Neural progenitor cell (in vitro differentiated cells): ENCODE data around the gene RCAN1. TPM values are rescaled to one million over a fixed set of nuclear protein-coding genes. Genes with fewer than 3 reads are reported as not detected.

Experiments used
- DNase-seq: peaks from one replicate; pipeline ENCODE4 v3.0.0-alpha.2; 2016; ENCODE audit warnings: low spot score
- H2AFZ ChIP-seq: fragments of 200-600 bp; sonication (generic); replicated peaks from 2 replicates; pipeline ENCODE4 v1.6.1; 2016; ENCODE audit warnings: antibody characterized with exemption
- H3F3A ChIP-seq: fragments of 200-600 bp; sonication (generic); 2 replicates; pipeline ENCODE4 v1.6.1; 2016; ENCODE audit warnings: antibody characterized with exemption, low read depth
- H3K27ac ChIP-seq: fragments of 200-600 bp; sonication (generic); 2 replicates; pipeline ENCODE4 v1.5.1; 2016; ENCODE audit warnings: mild to moderate bottlenecking
- H3K27me3 ChIP-seq: fragments of 200-600 bp; sonication (generic); 2 replicates; pipeline ENCODE4 v1.6.1; 2016; ENCODE audit warnings: mild to moderate bottlenecking, moderate library complexity
- H3K36me3 ChIP-seq: fragments of 200-600 bp; sonication (generic); 2 replicates; pipeline ENCODE4 v1.5.1; 2016
- H3K4me1 ChIP-seq: fragments of 200-600 bp; sonication (generic); 2 replicates; pipeline ENCODE4 v1.6.1; 2016; ENCODE audit warnings: mixed run types
- H3K4me2 ChIP-seq: fragments of 200-600 bp; sonication (generic); 2 replicates; pipeline ENCODE4 v1.6.1; 2016
- H3K4me3 ChIP-seq: fragments of 200-600 bp; sonication (generic); 2 replicates; pipeline ENCODE4 v1.5.1; 2016
- H3K79me2 ChIP-seq: fragments of 200-600 bp; sonication (generic); 2 replicates; pipeline ENCODE4 v1.6.1; 2016; ENCODE audit warnings: low read depth
- H3K9ac ChIP-seq: fragments of 200-600 bp; sonication (generic); 2 replicates; pipeline ENCODE4 v1.6.1; 2016
- H3K9me3 ChIP-seq: fragments of 200-600 bp; sonication (generic); 2 replicates; pipeline ENCODE4 v1.5.1; 2016; ENCODE audit warnings: low read depth
- H4K20me1 ChIP-seq: fragments of 200-600 bp; sonication (generic); 2 replicates; pipeline ENCODE4 v1.6.1; 2016; ENCODE audit warnings: low read depth
- H3K27ac Mint-ChIP-seq: 3 replicates; pipeline ENCODE4 v1.8.0; 2021; ENCODE audit warnings: mixed read lengths
- H3K27me3 Mint-ChIP-seq: 2 replicates; pipeline ENCODE4 v1.8.0; 2022; ENCODE audit warnings: low read depth, mild to moderate bottlenecking, inconsistent platforms, moderate library complexity, mixed read lengths; ENCODE audit not compliant: insufficient read depth
- H3K36me3 Mint-ChIP-seq: 3 replicates; pipeline ENCODE4 v1.8.0; 2021; ENCODE audit warnings: mixed read lengths
- H3K4me1 Mint-ChIP-seq: 3 replicates; pipeline ENCODE4 v1.8.0; 2021; ENCODE audit warnings: mixed read lengths
- H3K4me3 Mint-ChIP-seq: 3 replicates; pipeline ENCODE4 v1.8.0; 2021; ENCODE audit warnings: mild to moderate bottlenecking, moderate library complexity, mixed read lengths
- H3K9me3 Mint-ChIP-seq: 3 replicates; pipeline ENCODE4 v1.8.0; 2020; ENCODE audit warnings: mixed read lengths
- CTCF ChIP-seq: fragments of 200-600 bp; sonication (generic); IDR thresholded peaks from 2 replicates; pipeline ENCODE4 v1.5.1; 2017; ENCODE audit warnings: antibody characterized with exemption, mild to moderate bottlenecking
- EZH2 ChIP-seq: fragments of 200-600 bp; sonication (generic); IDR thresholded peaks from 2 replicates; pipeline ENCODE4 v1.6.1; 2017; ENCODE audit warnings: antibody characterized with exemption, mild to moderate bottlenecking, moderate library complexity
- EZH2phosphoT487 ChIP-seq: fragments of 200-600 bp; sonication (generic); IDR thresholded peaks from 2 replicates; pipeline ENCODE4 v1.6.1; 2017; ENCODE audit warnings: antibody characterized with exemption
- total RNA-seq: library from RNA; depleted of rRNA; stranded (reverse); fragments of >200 nt; gene quantifications from 2 replicates; pipeline ENCODE4 v1.2.3, GENCODE V29; 2015; ENCODE audit warnings: low replicate concordance

Gene RCAN1
- total RNA-seq, 1 donor from 2014 or later = 6.9 TPM

- Histone ChIP-seq H3K4me3 (no peak overlapping the region), H3K4me1 (no peaks in the 10 kb centered on the region), H3K36me3 (no peaks in the 10 kb centered on the region), H3F3A (no peaks in the 10 kb centered on the region), H4K20me1 (no peaks in the 10 kb centered on the region), H3K4me2 (no peak overlapping the region), H3K27ac (no peak overlapping the region), H3K9ac (no peak overlapping the region), H3K79me2 (no peaks in the 10 kb centered on the region), H3K27me3 (no peaks in the 10 kb centered on the region), H2AFZ (no peak overlapping the region), H3K9me3 (no peaks in the 10 kb centered on the region)
- peaks cover 3% of the 10 kb centered on the region for H3K4me1 Mint-ChIP-seq
- DNase-seq = no peak
- peaks cover 3% of the 10 kb centered on the region for H3K27me3 Mint-ChIP-seq
- H3K36me3 Mint-ChIP-seq = no peaks in the 10 kb centered on the region
- H3K27ac Mint-ChIP-seq = no peak overlapping the region
- no peak for TF ChIP-seq EZH2phosphoT487
- TF ChIP-seq EZH2 = no peak
- TF ChIP-seq CTCF = no peak
- H3K9me3 Mint-ChIP-seq = no peaks in the 10 kb centered on the region
- no peak overlapping the region for H3K4me3 Mint-ChIP-seq
Measured at GRCh38 chr21:34593954-34594531, 20.9 kb downstream of the RCAN1 start.

- Mint-ChIP-seq H3K27ac (no peak overlapping the region), H3K4me3 (no peak overlapping the region), H3K27me3 (peaks cover 3% of the 10 kb centered on the region), H3K9me3 (no peaks in the 10 kb centered on the region), H3K36me3 (no peaks in the 10 kb centered on the region), H3K4me1 (peaks cover 3% of the 10 kb centered on the region)
- H3K27me3 ChIP-seq = no peaks in the 10 kb centered on the region
- H3K4me2 ChIP-seq = no peak overlapping the region
- H3K79me2 ChIP-seq = no peaks in the 10 kb centered on the region
- H2AFZ ChIP-seq = no peak overlapping the region
- H4K20me1 ChIP-seq = no peaks in the 10 kb centered on the region
- H3K4me3 ChIP-seq = no peak overlapping the region
- H3K9me3 ChIP-seq = no peaks in the 10 kb centered on the region
- no peaks in the 10 kb centered on the region for H3K4me1 ChIP-seq
- no peaks in the 10 kb centered on the region for H3F3A ChIP-seq
- no peak for TF ChIP-seq CTCF
- TF ChIP-seq EZH2phosphoT487 = no peak
- TF ChIP-seq EZH2 = no peak
- no peak overlapping the region for H3K27ac ChIP-seq
- DNase-seq = no peak
- no peaks in the 10 kb centered on the region for H3K36me3 ChIP-seq
- no peak overlapping the region for H3K9ac ChIP-seq
Measured at GRCh38 chr21:34593423-34593822, 21.5 kb downstream of the RCAN1 start.

- Histone ChIP-seq H3K4me1 (no peaks in the 10 kb centered on the region), H3K36me3 (no peaks in the 10 kb centered on the region), H3F3A (no peaks in the 10 kb centered on the region), H2AFZ (no peak overlapping the region), H3K9me3 (no peaks in the 10 kb centered on the region), H3K4me2 (no peak overlapping the region), H3K9ac (no peak overlapping the region), H4K20me1 (no peaks in the 10 kb centered on the region), H3K4me3 (no peak overlapping the region), H3K27me3 (no peaks in the 10 kb centered on the region), H3K27ac (no peak overlapping the region), H3K79me2 (no peaks in the 10 kb centered on the region)
- peaks cover 3% of the 10 kb centered on the region for H3K4me1 Mint-ChIP-seq
- peaks cover 3% of the 10 kb centered on the region for H3K27me3 Mint-ChIP-seq
- TF ChIP-seq EZH2phosphoT487 = no peak
- no peak for TF ChIP-seq EZH2
- TF ChIP-seq CTCF = no peak
- no peak overlapping the region for H3K27ac Mint-ChIP-seq
- H3K4me3 Mint-ChIP-seq = no peak overlapping the region
- DNase-seq = no peak
- H3K36me3 Mint-ChIP-seq = peaks cover 2% of the 10 kb centered on the region
- peaks cover 8% of the 10 kb centered on the region for H3K9me3 Mint-ChIP-seq
Measured at GRCh38 chr21:34592120-34592955, 22.6 kb downstream of the RCAN1 start.
